CD4-positive, alpha-beta T cell (primary cell): ENCODE data around the gene MYO9B. TPM values are rescaled to one million over a fixed set of nuclear protein-coding genes. Genes with fewer than 3 reads are reported as not detected.
A peak's percentile ranks its signal among the peaks of the same experiment; 100 is the strongest.

Experiments used
- ATAC-seq: fragments of 200-7000 bp; cut with Tn5 transposase; one replicate; pipeline ENCODE4 v1.10.0; 2022; ENCODE audit warnings: mild to moderate bottlenecking; ENCODE audit not compliant: poor library complexity
- CTCF ChIA-PET: fragments of 350-600 bp; sonication (Branson Sonifier 250); formaldehyde crosslinking; loops from one replicate; lab custom pipeline; 2021; ENCODE audit warnings: antibody characterized with exemption, inconsistent platforms; lab: Charles Lee
- POLR2A ChIA-PET: fragments of 350-600 bp; sonication (Branson Sonifier 250); formaldehyde crosslinking; loops from one replicate; lab custom pipeline; 2021; ENCODE audit warnings: antibody characterized with exemption, inconsistent platforms; lab: Charles Lee
- DNase-seq, 14 experiments: peaks; one replicate each; pipeline ENCODE4 v3.0.0-alpha.2; 2013 to 2020; ENCODE audit warnings: mixed read lengths in 2 of 14
- H3K27ac ChIP-seq, 2 donors: one replicate each; pipeline versions ENCODE4 v1.5.1 to v1.7.0; 2013; ENCODE audit warnings: low read length in 2 of 2, low read depth in 1 of 2, mild to moderate bottlenecking in 1 of 2
- H3K27me3 ChIP-seq, 2 experiments: 1 replicate in 1 of 2; 2 replicates in 1 of 2; pipeline versions ENCODE4 v1.6.1 to v1.7.0; 2013; ENCODE audit warnings: low read length in 2 of 2, control low read depth in 1 of 2, mild to moderate bottlenecking in 1 of 2, moderate library complexity in 1 of 2; ENCODE audit not compliant: insufficient read depth in 2 of 2, control insufficient read depth in 1 of 2
- H3K36me3 ChIP-seq: one replicate; pipeline ENCODE4 v1.6.1; 2013; ENCODE audit warnings: low read length, control low read depth; ENCODE audit not compliant: insufficient read depth
- H3K4me1 ChIP-seq: one replicate; pipeline ENCODE4 v1.6.1; 2013; ENCODE audit warnings: low read length, control low read depth; ENCODE audit not compliant: insufficient read depth
- H3K4me3 ChIP-seq: one replicate; pipeline ENCODE4 v1.5.1; 2013; ENCODE audit warnings: mild to moderate bottlenecking, low read length, moderate library complexity
- H3K9me3 ChIP-seq, 2 experiments: 1 replicate in 1 of 2; 2 replicates in 1 of 2; pipeline versions ENCODE4 v1.6.1 to v1.7.0; 2013; ENCODE audit warnings: low read length in 2 of 2, mild to moderate bottlenecking in 2 of 2, control low read depth in 1 of 2, moderate library complexity in 1 of 2; ENCODE audit not compliant: control insufficient read depth in 1 of 2, insufficient read depth in 1 of 2
- H3K27ac Mint-ChIP-seq: one replicate; pipeline ENCODE4 v1.8.0; 2020; ENCODE audit warnings: mixed read lengths
- H3K27me3 Mint-ChIP-seq: one replicate; pipeline ENCODE4 v1.8.0; 2021; ENCODE audit warnings: mixed read lengths
- H3K36me3 Mint-ChIP-seq: one replicate; pipeline ENCODE4 v1.8.0; 2021; ENCODE audit warnings: low read depth, mixed read lengths
- H3K4me1 Mint-ChIP-seq: one replicate; pipeline ENCODE4 v1.8.0; 2021; ENCODE audit warnings: low read depth, mixed read lengths
- H3K4me3 Mint-ChIP-seq: one replicate; pipeline ENCODE4 v1.8.0; 2020; ENCODE audit warnings: mild to moderate bottlenecking, mixed read lengths
- H3K9me3 Mint-ChIP-seq: one replicate; pipeline ENCODE4 v1.8.0; 2020; ENCODE audit warnings: mixed read lengths
- CTCF ChIP-seq: fragments of 200-600 bp; IDR thresholded peaks from one replicate; pipeline ENCODE4 v1.8.0; 2022; ENCODE audit warnings: antibody characterized with exemption, mild to moderate bottlenecking
- intact Hi-C, 2 experiments: fragments of 100-400 bp; cut with DNase I in 1 of 2; cut with micrococcal nuclease in 1 of 2; formaldehyde crosslinking; loops; one replicate each; pipeline versions ENCODE4 v1.15.1 to v1.9.0; 2023 to 2025; cut with DNase I, micrococcal nuclease
- total RNA-seq, 174 experiments: library from RNA in 2 of 174; stranded (reverse) in 2 of 174; gene quantifications; one replicate each; pipeline ENCODE4 v1.2.3 and lab custom pipeline; 2021 to 2026

MYO9B gene
- total RNA-seq, 2 experiments from 2014 or later = 176 to 184 TPM

GRCh38 chr19:17077447-17078028 is 2.0 kb downstream of the MYO9B start:
- H3K4me3 Mint-ChIP-seq = peak overlapping the region; percentile 99
- H3K27ac ChIP-seq = no peak overlapping the region

GRCh38 chr19:17078036-17078919 is 2.7 kb downstream of the MYO9B start:
- H3K27ac Mint-ChIP-seq = no peak overlapping the region
- no peaks in the 10 kb centered on the region for H3K27me3 Mint-ChIP-seq
- intact Hi-C loops = loop anchor here in 1 of 2 experiments (5.0 kb wide), 1 partner anchor 149 kb away; the partner anchor contains the start of gene OCEL1
- POLR2A ChIA-PET = no interaction called here
- H3K4me3 Mint-ChIP-seq = peak overlapping the region; percentile 87
- H3K27ac ChIP-seq = no peak overlapping the region
- CTCF ChIA-PET = no interaction called here
- peaks cover 73% of the 10 kb centered on the region for H3K4me1 ChIP-seq
- no peak for TF ChIP-seq CTCF
- ATAC-seq = no peak
- H3K27me3 ChIP-seq = no peaks in the 10 kb centered on the region
- peaks cover 69% of the 10 kb centered on the region for H3K4me1 Mint-ChIP-seq
- H3K36me3 Mint-ChIP-seq = peaks cover 51% of the 10 kb centered on the region
- H3K36me3 ChIP-seq = peaks cover 12% of the 10 kb centered on the region
- no peak for DNase-seq
- H3K4me3 ChIP-seq = no peak overlapping the region
- H3K9me3 ChIP-seq = no peaks in the 10 kb centered on the region
- no peaks in the 10 kb centered on the region for H3K9me3 Mint-ChIP-seq

More at GRCh38 chr19:17077447-17078028, 2.0 kb downstream of the MYO9B start:
- Histone ChIP-seq H3K27me3 (no peaks in the 10 kb centered on the region), H3K9me3 (no peaks in the 10 kb centered on the region), H3K4me3 (peak overlapping the region; percentile 92), H3K4me1 (peaks cover 70% of the 10 kb centered on the region), H3K36me3 (peaks cover 8% of the 10 kb centered on the region)
- POLR2A ChIA-PET = interaction anchor here (2.0 to 4.4 kb wide), 2 partner anchors 47 to 106 kb away, joined by 14 to 88 read pairs; no protein-coding TSS in a partner anchor
- CTCF ChIA-PET = no interaction called here
- DNase-seq (no peak), ATAC-seq (no peak)
- H3K27me3 Mint-ChIP-seq = no peaks in the 10 kb centered on the region
- peaks cover 55% of the 10 kb centered on the region for H3K36me3 Mint-ChIP-seq
- H3K4me1 Mint-ChIP-seq = peaks cover 73% of the 10 kb centered on the region
- intact Hi-C loops = loop anchor here in 1 of 2 experiments (5.0 kb wide), 1 partner anchor 150 kb away; the partner anchor contains the start of gene OCEL1
- H3K27ac Mint-ChIP-seq = no peak overlapping the region
- H3K9me3 Mint-ChIP-seq = no peaks in the 10 kb centered on the region
- TF ChIP-seq CTCF = no peak

- no peaks in the 10 kb centered on the region for H3K27me3 ChIP-seq
- peaks cover 17% of the 10 kb centered on the region for H3K36me3 ChIP-seq
- DNase-seq = no peak
- Mint-ChIP-seq H3K4me1 (peaks cover 61% of the 10 kb centered on the region), H3K27me3 (no peaks in the 10 kb centered on the region), H3K36me3 (peaks cover 49% of the 10 kb centered on the region), H3K27ac (peak overlapping the region; percentile 75), H3K4me3 (peak overlapping the region; percentile 77), H3K9me3 (no peaks in the 10 kb centered on the region)
- no peak for ATAC-seq
- peak overlapping the region in 1 of 2 donors; percentile 52 for H3K27ac ChIP-seq
- no peaks in the 10 kb centered on the region for H3K9me3 ChIP-seq
- TF ChIP-seq CTCF = no peak
- CTCF ChIA-PET = interaction anchor here (1.6 kb wide), 1 partner anchor 11 kb away, joined by 5 read pairs; no protein-coding TSS in a partner anchor
- intact Hi-C loops = loop anchor here in 1 of 2 experiments (5.0 kb wide), 1 partner anchor 148 kb away; the partner anchor contains the start of gene OCEL1
- POLR2A ChIA-PET = no interaction called here
- peaks cover 66% of the 10 kb centered on the region for H3K4me1 ChIP-seq
- peak overlapping the region; percentile 36 for H3K4me3 ChIP-seq
These were observed 3.5 kb downstream of the MYO9B start for GRCh38 chr19:17078920-17079709.
